T-helper 1 cell treated with Interleukin-12 subunit alpha and Interleukin-12 subunit beta and Interleukin-4 antibody, amounts not matched to agents 30 ng/mL and 1 ng/mL, for 36 hours (primary cell): ENCODE measurements around the gene DYNC1I1. TPM values are rescaled to one million over a fixed set of nuclear protein-coding genes. Genes with fewer than 3 reads are reported as not detected.
"Not testable (repeated sequence)": the region's sequence is repeated elsewhere in the genome, so short reads cannot be mapped to it uniquely, and the experiment has no call there.

Experiments used
- intact Hi-C: fragments of 100-400 bp; cut with micrococcal nuclease; formaldehyde crosslinking; loops from one replicate; pipeline ENCODE4 v1.15.1; 2024
- total RNA-seq: library from RNA; stranded (reverse); gene quantifications from 2 replicates; pipeline ENCODE4 v1.2.3, GENCODE V29; 2022

Gene DYNC1I1
- total RNA-seq, 1 donor from 2014 or later, result not detected

- intact Hi-C loops, result no loop called here
Measured at GRCh38 chr7:95906851-95907250, 134.5 kb downstream of the DYNC1I1 start.

DNA sequence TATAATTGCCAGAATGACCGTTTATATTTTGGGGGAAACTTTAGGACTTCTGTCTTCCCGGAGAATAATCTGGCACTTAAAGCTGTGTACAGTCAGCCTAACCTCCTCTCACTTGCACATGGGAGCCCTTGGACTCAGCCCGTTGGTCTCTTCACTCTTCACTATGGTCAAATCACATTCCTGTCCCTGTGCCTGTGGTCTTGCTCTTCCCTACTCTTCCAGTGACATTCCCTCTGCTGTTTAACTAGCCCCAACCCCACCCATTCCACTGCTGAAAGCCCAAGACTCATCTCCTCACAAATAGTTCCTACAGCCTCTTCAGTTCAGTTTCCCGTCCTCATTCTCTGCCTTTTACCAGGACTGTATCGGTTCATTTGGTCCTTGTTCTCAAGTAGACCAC is 135.0 kb downstream of the DYNC1I1 start:
- intact Hi-C loops, result no loop called here

- intact Hi-C loops, result no loop called here
Measured at GRCh38 chr7:95908499-95908898, 136.1 kb downstream of the DYNC1I1 start.

GRCh38 chr7:95910341-95910740 is 138.0 kb downstream of the DYNC1I1 start:
- intact Hi-C loops, result no loop called here

DNA sequence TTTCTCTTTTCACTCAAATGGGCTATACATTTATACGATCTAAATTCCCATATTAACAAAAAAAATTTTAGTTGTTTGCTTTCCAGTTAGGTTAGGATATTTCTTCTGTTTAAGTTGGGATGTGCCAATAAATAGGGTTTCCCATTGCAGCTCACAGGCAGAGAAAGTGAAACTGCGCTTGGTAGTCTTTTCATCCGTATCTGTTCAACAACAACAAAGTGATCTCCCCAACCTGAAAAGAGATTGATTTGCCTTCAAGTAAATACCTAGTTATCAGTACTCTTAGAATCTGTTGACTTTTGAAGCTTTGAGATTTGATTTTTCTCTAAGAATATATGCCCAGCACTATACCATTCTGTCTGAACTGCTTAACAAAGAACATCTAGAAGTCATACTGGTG is 143.4 kb downstream of the DYNC1I1 start:
- intact Hi-C loops, result loop anchor here (1.0 to 2.0 kb wide), 6 partner anchors 159 to 1920 kb away; no protein-coding TSS in a partner anchor

- intact Hi-C loops, result loop anchor here (1.0 to 2.0 kb wide), 6 partner anchors 158 to 1919 kb away; no protein-coding TSS in a partner anchor
Measured at GRCh38 chr7:95916573-95917297, 144.4 kb downstream of the DYNC1I1 start.

GRCh38 chr7:95917634-95918033 is 145.3 kb downstream of the DYNC1I1 start:
- intact Hi-C loops, result loop anchor here (2.0 kb wide), 2 partner anchors 157 to 497 kb away; no protein-coding TSS in a partner anchor

- intact Hi-C loops, result no loop called here
Measured at GRCh38 chr7:95919556-95919955, 147.2 kb downstream of the DYNC1I1 start.

DNA sequence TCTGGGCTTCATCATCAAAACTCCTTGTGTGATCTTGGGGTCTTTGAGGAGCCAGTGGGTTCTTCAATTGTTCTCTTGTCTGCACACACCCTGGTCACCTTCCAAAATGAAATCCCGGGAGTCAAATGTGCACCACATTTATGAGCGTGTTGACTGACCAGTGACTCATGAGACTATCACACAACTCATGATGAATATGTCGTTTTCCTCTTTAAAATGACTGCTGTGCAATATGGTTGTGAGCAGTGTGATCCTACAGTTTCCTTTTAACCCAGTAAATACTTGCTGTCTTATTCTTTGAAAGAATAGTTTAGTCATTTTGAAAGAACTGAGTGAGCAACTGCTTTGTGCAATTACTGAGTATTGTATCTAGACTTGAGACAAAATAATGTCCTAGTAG is 149.2 kb downstream of the DYNC1I1 start:
- intact Hi-C loops, result no loop called here

DNA sequence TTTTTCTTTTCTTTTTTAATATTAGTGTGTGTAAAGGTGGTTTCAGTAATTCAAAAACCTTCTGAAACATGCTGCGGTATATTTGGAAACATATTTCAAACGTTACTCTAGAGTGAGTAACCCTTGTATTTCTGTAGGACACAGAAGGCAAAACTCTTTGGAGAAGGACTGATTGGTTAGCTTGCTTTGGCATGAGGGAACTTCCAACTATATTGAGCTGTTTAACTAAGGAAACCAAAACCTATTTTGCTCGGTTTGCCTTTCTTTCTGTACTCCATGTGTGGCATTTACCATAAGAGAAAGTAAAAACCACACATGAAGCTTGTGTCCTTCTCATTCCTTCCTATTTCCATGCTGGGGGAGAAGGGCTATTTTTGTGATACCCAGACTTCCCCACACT is 149.8 kb downstream of the DYNC1I1 start:
- intact Hi-C loops, result no loop called here

GRCh38 chr7:95925236-95925635 is 152.9 kb downstream of the DYNC1I1 start:
- intact Hi-C loops, result no loop called here

- intact Hi-C loops, result no loop called here
Measured at GRCh38 chr7:95925971-95926370, 153.6 kb downstream of the DYNC1I1 start.

- intact Hi-C loops, result no loop called here
Measured at GRCh38 chr7:95927756-95928155, 155.4 kb downstream of the DYNC1I1 start.

GRCh38 chr7:95929710-95930280 is 157.4 kb downstream of the DYNC1I1 start:
- intact Hi-C loops, result no loop called here

GRCh38 chr7:95931460-95932232 is 159.3 kb downstream of the DYNC1I1 start:
- intact Hi-C loops, result no loop called here

GRCh38 chr7:95933618-95934017 is 161.3 kb downstream of the DYNC1I1 start:
- intact Hi-C loops, result no loop called here

- intact Hi-C loops, result not testable (repeated sequence)
Measured at GRCh38 chr7:95944867-95945266, 172.5 kb downstream of the DYNC1I1 start.

GRCh38 chr7:95950698-95951097 is 178.3 kb downstream of the DYNC1I1 start:
- intact Hi-C loops, result no loop called here

DNA sequence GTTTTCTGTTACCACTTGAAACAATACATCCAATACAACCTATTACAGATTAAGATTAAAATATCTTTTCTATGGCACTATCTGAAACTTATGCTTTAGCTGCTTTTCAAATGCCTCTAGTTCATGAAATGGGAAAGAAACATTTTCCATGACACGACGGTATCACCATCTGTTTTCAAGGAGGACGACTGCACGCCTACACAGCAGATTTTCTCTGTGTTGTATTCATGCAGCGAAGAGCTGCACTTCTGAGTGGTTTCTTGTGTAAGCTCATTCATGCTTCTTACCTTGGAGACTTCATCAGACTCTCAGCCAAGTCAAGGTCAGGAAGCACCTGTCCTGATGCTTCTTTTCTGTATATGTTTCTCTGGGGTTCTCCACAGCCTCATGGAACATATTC is 179.2 kb downstream of the DYNC1I1 start:
- intact Hi-C loops, result no loop called here

GRCh38 chr7:95951997-95952795 is 179.8 kb downstream of the DYNC1I1 start:
- intact Hi-C loops, result no loop called here

DNA sequence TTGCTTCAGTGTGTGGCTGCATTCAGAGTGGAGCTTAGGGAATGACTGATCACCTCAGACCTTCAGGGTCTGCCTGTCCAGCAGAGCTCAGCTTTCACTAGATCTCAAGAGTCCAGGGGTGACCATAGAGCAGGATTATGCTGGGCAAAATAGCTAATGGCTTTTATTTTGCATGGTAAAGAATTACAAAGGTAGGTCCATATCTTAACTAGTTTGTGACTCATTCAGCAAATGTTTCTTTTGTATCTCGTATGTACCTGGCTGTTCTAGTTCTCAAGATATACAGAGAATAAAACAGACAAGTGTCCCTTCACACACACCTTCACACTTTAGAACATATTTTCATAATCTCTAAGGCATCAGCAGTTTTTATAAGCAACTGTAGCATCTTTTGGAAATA is 180.5 kb downstream of the DYNC1I1 start:
- intact Hi-C loops, result no loop called here
